Panc1 (cell line): ENCODE data around the gene PARP16.

Experiments
- POLR2AphosphoS5 ChIP-seq: IDR thresholded peaks from 2 replicates; pipeline ENCODE4 v1.6.1; 2012; ENCODE audit warnings: mild to moderate bottlenecking, low read depth, low read length, moderate library complexity
- SIN3A ChIP-seq: IDR thresholded peaks from 2 replicates; pipeline ENCODE4 v1.6.1; 2012; ENCODE audit warnings: low read depth, mild to moderate bottlenecking, low read length, moderate library complexity, borderline replicate concordance; ENCODE audit not compliant: insufficient read depth
- TF ChIP-seq, protein P1 (sequence below): fragments of 450-650 bp; IDR thresholded peaks from 2 replicates; pipeline ENCODE4 v1.5.1; 2017; ENCODE audit warnings: mild to moderate bottlenecking

DNA sequence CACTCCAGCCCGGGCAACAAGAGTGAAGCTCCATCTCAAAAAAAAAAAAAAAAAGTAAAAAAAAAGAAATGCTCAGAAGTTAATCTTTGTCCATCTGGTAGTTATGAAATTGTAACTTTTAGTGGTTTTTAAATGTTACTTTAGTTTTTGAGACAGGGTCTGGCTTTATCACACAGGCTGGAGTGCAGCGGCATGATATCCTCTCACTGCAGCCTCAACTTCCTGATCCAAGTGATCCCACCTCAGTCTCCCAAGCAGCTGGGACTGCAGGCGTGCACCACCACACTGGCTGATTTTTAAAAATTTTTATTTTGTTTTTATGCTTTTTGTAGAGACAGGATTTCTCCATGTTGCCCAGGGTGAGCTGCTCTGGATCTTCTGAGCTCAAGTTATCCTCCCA lies 19.1 kb upstream of the PARP16 start:
- TF ChIP-seq, protein P1, sequence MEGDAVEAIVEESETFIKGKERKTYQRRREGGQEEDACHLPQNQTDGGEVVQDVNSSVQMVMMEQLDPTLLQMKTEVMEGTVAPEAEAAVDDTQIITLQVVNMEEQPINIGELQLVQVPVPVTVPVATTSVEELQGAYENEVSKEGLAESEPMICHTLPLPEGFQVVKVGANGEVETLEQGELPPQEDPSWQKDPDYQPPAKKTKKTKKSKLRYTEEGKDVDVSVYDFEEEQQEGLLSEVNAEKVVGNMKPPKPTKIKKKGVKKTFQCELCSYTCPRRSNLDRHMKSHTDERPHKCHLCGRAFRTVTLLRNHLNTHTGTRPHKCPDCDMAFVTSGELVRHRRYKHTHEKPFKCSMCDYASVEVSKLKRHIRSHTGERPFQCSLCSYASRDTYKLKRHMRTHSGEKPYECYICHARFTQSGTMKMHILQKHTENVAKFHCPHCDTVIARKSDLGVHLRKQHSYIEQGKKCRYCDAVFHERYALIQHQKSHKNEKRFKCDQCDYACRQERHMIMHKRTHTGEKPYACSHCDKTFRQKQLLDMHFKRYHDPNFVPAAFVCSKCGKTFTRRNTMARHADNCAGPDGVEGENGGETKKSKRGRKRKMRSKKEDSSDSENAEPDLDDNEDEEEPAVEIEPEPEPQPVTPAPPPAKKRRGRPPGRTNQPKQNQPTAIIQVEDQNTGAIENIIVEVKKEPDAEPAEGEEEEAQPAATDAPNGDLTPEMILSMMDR, result no peak
- TF ChIP-seq POLR2AphosphoS5 (no peak), SIN3A (no peak)
